GM06990 (cell line): ENCODE measurements around the gene INO80B.
A peak's percentile ranks its signal among the peaks of the same experiment; 100 is the strongest.

Experiments used
- DNase-seq: peaks from one replicate; pipeline ENCODE4 v3.0.0-alpha.2; 2011; ENCODE audit not compliant: insufficient read length; ENCODE audit errors: extremely low read depth
- H3K27me3 ChIP-seq: replicated peaks from 2 replicates; pipeline ENCODE4 v1.6.0; 2011; ENCODE audit warnings: low read length; ENCODE audit not compliant: control insufficient read depth, insufficient read depth
- H3K36me3 ChIP-seq: 2 replicates; pipeline ENCODE4 v1.5.1; 2011; ENCODE audit warnings: low read length; ENCODE audit not compliant: control insufficient read depth, insufficient read depth
- H3K4me3 ChIP-seq: replicated peaks from 2 replicates; pipeline ENCODE4 v1.5.1; 2011; ENCODE audit warnings: low read depth, mild to moderate bottlenecking, control low read depth, low read length
- TF ChIP-seq, protein P1 (sequence below): IDR thresholded peaks from 2 replicates; pipeline ENCODE4 v1.5.1; 2011; ENCODE audit warnings: low read length, control low read depth, mild to moderate bottlenecking, inconsistent platforms; ENCODE audit not compliant: insufficient read depth, poor library complexity, severe bottlenecking

INO80B gene

GRCh38 chr2:74472945-74473258 is 18.0 kb downstream of the INO80B start:
- no peak for DNase-seq
- TF ChIP-seq, protein P1, sequence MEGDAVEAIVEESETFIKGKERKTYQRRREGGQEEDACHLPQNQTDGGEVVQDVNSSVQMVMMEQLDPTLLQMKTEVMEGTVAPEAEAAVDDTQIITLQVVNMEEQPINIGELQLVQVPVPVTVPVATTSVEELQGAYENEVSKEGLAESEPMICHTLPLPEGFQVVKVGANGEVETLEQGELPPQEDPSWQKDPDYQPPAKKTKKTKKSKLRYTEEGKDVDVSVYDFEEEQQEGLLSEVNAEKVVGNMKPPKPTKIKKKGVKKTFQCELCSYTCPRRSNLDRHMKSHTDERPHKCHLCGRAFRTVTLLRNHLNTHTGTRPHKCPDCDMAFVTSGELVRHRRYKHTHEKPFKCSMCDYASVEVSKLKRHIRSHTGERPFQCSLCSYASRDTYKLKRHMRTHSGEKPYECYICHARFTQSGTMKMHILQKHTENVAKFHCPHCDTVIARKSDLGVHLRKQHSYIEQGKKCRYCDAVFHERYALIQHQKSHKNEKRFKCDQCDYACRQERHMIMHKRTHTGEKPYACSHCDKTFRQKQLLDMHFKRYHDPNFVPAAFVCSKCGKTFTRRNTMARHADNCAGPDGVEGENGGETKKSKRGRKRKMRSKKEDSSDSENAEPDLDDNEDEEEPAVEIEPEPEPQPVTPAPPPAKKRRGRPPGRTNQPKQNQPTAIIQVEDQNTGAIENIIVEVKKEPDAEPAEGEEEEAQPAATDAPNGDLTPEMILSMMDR: no peak
- Histone ChIP-seq H3K4me3 (peak overlapping the region; percentile 93), H3K27me3 (no peaks in the 10 kb centered on the region), H3K36me3 (peaks cover 8% of the 10 kb centered on the region)

DNA sequence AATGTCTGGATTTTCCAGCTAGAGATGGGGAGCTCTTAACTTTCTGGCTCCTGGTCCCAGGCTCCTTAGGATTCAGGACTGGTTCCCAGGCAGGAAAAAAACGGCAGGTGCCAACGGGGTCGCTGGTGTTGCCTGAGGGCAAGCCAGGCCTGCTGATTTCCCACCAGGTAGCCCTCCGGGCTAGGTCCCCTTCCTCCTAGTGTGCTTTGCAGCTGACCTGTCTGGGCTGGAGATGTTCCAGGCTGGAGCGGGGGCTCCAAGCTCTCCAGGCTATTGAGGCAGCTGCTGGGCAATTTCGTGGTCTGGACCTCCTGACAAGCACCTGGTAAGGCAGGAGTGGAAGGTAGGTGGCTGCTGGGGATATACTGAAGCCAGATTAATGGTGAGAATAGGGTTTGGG is 19.6 kb downstream of the INO80B start:
- TF ChIP-seq, protein P1: no peak
- H3K36me3 ChIP-seq: peaks cover 8% of the 10 kb centered on the region

DNA sequence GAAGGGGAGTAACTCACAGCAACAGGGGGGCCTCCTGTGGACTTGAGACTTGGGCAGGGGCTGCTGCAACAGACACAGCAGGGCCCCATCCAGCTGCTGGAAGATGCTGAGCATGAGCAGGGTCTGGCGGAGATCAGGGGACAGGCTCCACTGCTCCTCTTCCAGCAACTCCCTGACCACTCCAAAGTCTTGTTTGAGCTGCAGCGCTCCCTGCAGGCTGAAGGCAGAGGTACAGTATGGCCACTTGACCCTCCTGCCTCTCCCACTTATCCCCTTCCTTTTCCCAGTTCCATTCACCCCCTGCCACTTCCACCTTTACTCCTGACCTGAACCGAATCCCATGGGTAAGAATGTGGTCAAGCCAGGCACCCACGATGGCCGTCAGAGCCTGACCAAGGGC is 20.0 kb downstream of the INO80B start:
- Histone ChIP-seq H3K27me3 (no peaks in the 10 kb centered on the region), H3K4me3 (no peak overlapping the region), H3K36me3 (peaks cover 8% of the 10 kb centered on the region)
- TF ChIP-seq, protein P1: peak; percentile 29
- no peak for DNase-seq

More for the DNA sequence above, 19.6 kb downstream of the INO80B start:
- H3K27me3 ChIP-seq: no peaks in the 10 kb centered on the region
- DNase-seq: no peak
- no peak overlapping the region for H3K4me3 ChIP-seq

DNA sequence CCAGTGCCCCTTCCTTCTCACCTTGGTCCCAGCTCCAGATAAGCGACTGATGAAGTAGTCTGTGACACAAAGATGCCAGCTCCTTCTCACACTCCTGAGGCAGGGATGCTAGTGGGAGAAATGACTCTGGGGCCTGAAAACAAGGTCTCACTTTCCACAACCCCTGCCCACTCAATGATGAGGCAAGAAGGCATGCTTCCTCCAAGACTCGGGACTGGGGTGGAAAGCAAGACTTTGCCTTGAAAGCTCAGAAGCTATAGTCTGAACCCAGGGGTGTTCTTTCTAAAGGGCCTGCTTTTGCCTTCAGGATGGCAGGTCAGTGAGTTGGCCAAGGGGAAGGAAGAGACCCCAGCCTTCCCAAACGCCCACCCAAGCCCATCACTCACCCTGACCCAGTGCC is 26.5 kb downstream of the INO80B start:
- TF ChIP-seq, protein P1: no peak
- H3K27me3 ChIP-seq: no peaks in the 10 kb centered on the region
- peak overlapping the region; percentile 94 for H3K4me3 ChIP-seq
- peaks cover 4% of the 10 kb centered on the region for H3K36me3 ChIP-seq
- DNase-seq: no peak

DNA sequence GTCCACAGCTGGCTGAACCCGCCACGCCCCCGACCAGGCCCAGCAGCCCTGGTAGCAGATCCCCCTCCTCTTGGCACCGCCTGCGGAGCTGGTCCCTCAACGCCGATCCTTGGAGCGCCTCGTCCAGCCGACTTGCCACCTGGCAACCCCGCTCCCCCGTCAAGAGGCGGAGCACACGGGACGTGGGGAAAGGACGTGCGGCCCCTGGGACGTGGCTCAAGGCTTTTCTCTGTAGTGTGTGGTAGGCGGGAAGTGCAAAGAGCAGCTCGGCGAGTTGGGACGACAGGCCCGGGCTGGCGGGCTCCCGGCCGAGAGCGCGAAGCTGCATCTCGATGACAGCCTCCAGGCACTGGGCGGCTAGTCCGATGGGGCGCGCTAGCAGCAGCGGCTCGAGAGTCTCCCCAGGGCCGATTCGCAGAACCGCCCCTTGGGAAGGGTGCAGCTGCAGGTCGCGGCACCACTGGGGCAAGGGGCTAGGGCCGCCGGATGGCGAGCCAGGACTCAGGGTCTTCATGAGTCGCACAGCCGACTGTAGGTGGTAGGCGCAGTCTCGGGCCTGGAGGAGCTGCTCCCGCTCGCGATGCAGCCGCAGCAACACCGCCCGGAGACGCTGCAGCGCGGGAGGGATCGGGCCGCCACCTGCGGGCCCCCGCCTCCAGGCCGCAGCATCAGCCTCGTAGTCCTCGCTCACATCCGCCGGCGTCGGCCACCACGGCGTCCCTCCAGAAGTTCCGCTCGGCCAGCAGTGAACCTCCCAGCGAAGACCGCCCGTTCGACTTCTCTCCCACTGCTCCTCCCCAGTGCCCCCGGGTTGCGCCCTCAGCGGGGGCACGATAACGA is 27.3 kb downstream of the INO80B start:
- DNase-seq: peak; percentile 85
- Histone ChIP-seq H3K36me3 (peaks cover 4% of the 10 kb centered on the region), H3K4me3 (peak overlapping the region; percentile 94), H3K27me3 (no peaks in the 10 kb centered on the region)
- TF ChIP-seq, protein P1: no peak
